ENCODE measurements around the gene ARSB. TPM values are rescaled to one million over a fixed set of nuclear protein-coding genes. Genes with fewer than 3 reads are reported as not detected.

Gene ARSB
- total and polyA plus RNA-seq, 5 experiments from 2014 or later = 2.2 to 4.7 (median 4.1) TPM

GRCh38 chr5:78968781-78969180 lies 16.3 kb downstream of the ARSB start:
- ATAC-seq = no peak
- no peak for DNase-seq
- H3K27ac Mint-ChIP-seq = no peak overlapping the region
- POLR2A ChIA-PET = no interaction called here
- H3K4me1 Mint-ChIP-seq = peaks cover 0 to 8% (median 5%) of the 10 kb centered on the region in 4 donors
- no peaks in the 10 kb centered on the region for H3K9me3 Mint-ChIP-seq
- H3K27me3 Mint-ChIP-seq = no peaks in the 10 kb centered on the region
- no peak overlapping the region for H3K4me3 Mint-ChIP-seq
- H3K36me3 Mint-ChIP-seq = peaks cover 7 to 36% (median 19%) of the 10 kb centered on the region in 3 donors

- no peak overlapping the region for H3K4me3 Mint-ChIP-seq
- no peak for DNase-seq
- no peaks in the 10 kb centered on the region for H3K4me1 Mint-ChIP-seq
- no peak for ATAC-seq
- no peaks in the 10 kb centered on the region for H3K27me3 Mint-ChIP-seq
- POLR2A ChIA-PET = no interaction called here
- peaks cover 10 to 57% (median 34%) of the 10 kb centered on the region in 3 donors for H3K36me3 Mint-ChIP-seq
- no peak overlapping the region for H3K27ac Mint-ChIP-seq
- H3K9me3 Mint-ChIP-seq = no peaks in the 10 kb centered on the region
Observed at GRCh38 chr5:78964889-78965288, 20.2 kb downstream of the ARSB start.

GRCh38 chr5:78961743-78962142 lies 23.4 kb downstream of the ARSB start:
- Mint-ChIP-seq H3K36me3 (peaks cover 10 to 43% (median 23%) of the 10 kb centered on the region in 3 donors), H3K4me1 (peaks cover 0 to 2% (median 0%) of the 10 kb centered on the region in 4 donors), H3K9me3 (no peaks in the 10 kb centered on the region), H3K4me3 (no peak overlapping the region), H3K27me3 (no peaks in the 10 kb centered on the region), H3K27ac (no peak overlapping the region)
- POLR2A ChIA-PET = no interaction called here
- DNase-seq = no peak
- no peak for ATAC-seq

- Mint-ChIP-seq H3K9me3 (no peaks in the 10 kb centered on the region), H3K4me3 (no peak overlapping the region), H3K4me1 (peaks cover 0 to 2% (median 0%) of the 10 kb centered on the region in 4 donors), H3K27me3 (no peaks in the 10 kb centered on the region), H3K36me3 (peaks cover 15 to 43% (median 28%) of the 10 kb centered on the region in 3 donors), H3K27ac (no peak overlapping the region)
- DNase-seq = no peak
- POLR2A ChIA-PET = no interaction called here
- ATAC-seq = no peak
Observed at GRCh38 chr5:78959767-78960166, 25.3 kb downstream of the ARSB start.

- H3K4me1 Mint-ChIP-seq = peaks cover 0 to 2% (median 0%) of the 10 kb centered on the region in 4 donors
- DNase-seq (no peak), ATAC-seq (no peak)
- H3K9me3 Mint-ChIP-seq = no peaks in the 10 kb centered on the region
- H3K36me3 Mint-ChIP-seq = peaks cover 8 to 40% (median 32%) of the 10 kb centered on the region in 3 donors
- POLR2A ChIA-PET = no interaction called here
- H3K27me3 Mint-ChIP-seq = no peaks in the 10 kb centered on the region
- no peak overlapping the region for H3K4me3 Mint-ChIP-seq
- no peak overlapping the region for H3K27ac Mint-ChIP-seq
Observed at GRCh38 chr5:78958672-78959445, 26.3 kb downstream of the ARSB start.

GRCh38 chr5:78956901-78957300 lies 28.2 kb downstream of the ARSB start:
- no peaks in the 10 kb centered on the region for H3K27me3 Mint-ChIP-seq
- POLR2A ChIA-PET = no interaction called here
- no peak for DNase-seq

GRCh38 chr5:78953092-78953800 lies 31.9 kb downstream of the ARSB start:
- Mint-ChIP-seq H3K4me3 (no peak overlapping the region), H3K27ac (no peak overlapping the region), H3K9me3 (no peaks in the 10 kb centered on the region), H3K4me1 (no peaks in the 10 kb centered on the region), H3K27me3 (no peaks in the 10 kb centered on the region), H3K36me3 (peaks cover 11 to 37% (median 35%) of the 10 kb centered on the region in 3 donors)
- DNase-seq = no peak
- ATAC-seq = no peak
- POLR2A ChIA-PET = no interaction called here

More at GRCh38 chr5:78956901-78957300, 28.2 kb downstream of the ARSB start:
- no peak for ATAC-seq
- Mint-ChIP-seq H3K36me3 (peaks cover 5 to 28% (median 24%) of the 10 kb centered on the region in 3 donors), H3K4me1 (peaks cover 0 to 2% (median 0%) of the 10 kb centered on the region in 4 donors), H3K27ac (no peak overlapping the region), H3K9me3 (no peaks in the 10 kb centered on the region), H3K4me3 (no peak overlapping the region)

- ATAC-seq (no peak), DNase-seq (no peak)
- H3K4me1 Mint-ChIP-seq = peaks cover 0 to 4% (median under 1%) of the 10 kb centered on the region in 4 donors
- no peaks in the 10 kb centered on the region for H3K27me3 Mint-ChIP-seq
- no peak overlapping the region for H3K27ac Mint-ChIP-seq
- POLR2A ChIA-PET = no interaction called here
- H3K9me3 Mint-ChIP-seq = peaks cover 0 to 2% (median 0%) of the 10 kb centered on the region in 9 donors
- H3K36me3 Mint-ChIP-seq = peaks cover 0 to 5% (median 4%) of the 10 kb centered on the region in 3 donors
- H3K4me3 Mint-ChIP-seq = no peak overlapping the region
Observed at GRCh38 chr5:78930721-78931120, 54.4 kb downstream of the ARSB start.

GRCh38 chr5:78929833-78930232 lies 55.3 kb downstream of the ARSB start:
- H3K4me3 Mint-ChIP-seq = no peak overlapping the region
- DNase-seq (no peak), ATAC-seq (no peak)
- H3K9me3 Mint-ChIP-seq = peaks cover 0 to 2% (median 0%) of the 10 kb centered on the region in 9 donors
- H3K36me3 Mint-ChIP-seq = peaks cover 0 to 5% (median 4%) of the 10 kb centered on the region in 3 donors
- H3K27ac Mint-ChIP-seq = no peak overlapping the region
- peaks cover 0 to 4% (median under 1%) of the 10 kb centered on the region in 4 donors for H3K4me1 Mint-ChIP-seq
- POLR2A ChIA-PET = no interaction called here
- no peaks in the 10 kb centered on the region for H3K27me3 Mint-ChIP-seq

GRCh38 chr5:78927657-78928282 lies 57.3 kb downstream of the ARSB start:
- peaks cover 0 to 4% (median under 1%) of the 10 kb centered on the region in 4 donors for H3K4me1 Mint-ChIP-seq
- no peak for DNase-seq
- no peaks in the 10 kb centered on the region for H3K27me3 Mint-ChIP-seq
- H3K9me3 Mint-ChIP-seq = peaks cover 0 to 2% (median 0%) of the 10 kb centered on the region in 9 donors
- no peak overlapping the region for H3K27ac Mint-ChIP-seq
- ATAC-seq = no peak
- POLR2A ChIA-PET = no interaction called here
- H3K4me3 Mint-ChIP-seq = no peak overlapping the region
- H3K36me3 Mint-ChIP-seq = peaks cover 0 to 8% (median 6%) of the 10 kb centered on the region in 3 donors

- POLR2A ChIA-PET = no interaction called here
- peaks cover 0 to 12% (median 3%) of the 10 kb centered on the region in 3 donors for H3K36me3 Mint-ChIP-seq
Observed at GRCh38 chr5:78926252-78926651, 58.9 kb downstream of the ARSB start.

GRCh38 chr5:78925129-78925876 lies 59.8 kb downstream of the ARSB start:
- Mint-ChIP-seq H3K27me3 (no peaks in the 10 kb centered on the region), H3K9me3 (peaks cover 0 to 2% (median 0%) of the 10 kb centered on the region in 9 donors), H3K4me1 (peaks cover 0 to 4% (median under 1%) of the 10 kb centered on the region in 4 donors), H3K36me3 (peaks cover 0 to 16% (median 3%) of the 10 kb centered on the region in 3 donors), H3K27ac (no peak overlapping the region), H3K4me3 (no peak overlapping the region)
- no peak for DNase-seq
- POLR2A ChIA-PET = no interaction called here
- ATAC-seq = no peak

More at GRCh38 chr5:78926252-78926651, 58.9 kb downstream of the ARSB start:
- ATAC-seq = no peak
- H3K27ac Mint-ChIP-seq = no peak overlapping the region
- H3K9me3 Mint-ChIP-seq = peaks cover 0 to 2% (median 0%) of the 10 kb centered on the region in 9 donors
- DNase-seq = no peak
- H3K27me3 Mint-ChIP-seq = no peaks in the 10 kb centered on the region
- H3K4me1 Mint-ChIP-seq = peaks cover 0 to 4% (median under 1%) of the 10 kb centered on the region in 4 donors
- no peak overlapping the region for H3K4me3 Mint-ChIP-seq
